Fibroblast of lung (primary cell): ENCODE measurements around the gene STARD10.

ENCODE experiments used
- CTCF ChIP-seq, 2 donors: IDR thresholded peaks in 1 of 2; conservative IDR thresholded peaks in 1 of 2; 1 replicate in 1 of 2; 2 replicates in 1 of 2; pipeline ENCODE4 v1.5.1; 2011 to 2012; ENCODE audit warnings: low read length in 2 of 2, control low read depth in 1 of 2, inconsistent platforms in 1 of 2, low read depth in 1 of 2, mild to moderate bottlenecking in 1 of 2
- EZH2 ChIP-seq: IDR thresholded peaks from 2 replicates; pipeline ENCODE4 v1.5.1; 2012; ENCODE audit warnings: low read length, control low read depth, mild to moderate bottlenecking; ENCODE audit errors: missing control alignments

GRCh38 chr11:72818971-72819370, 25.1 kb upstream of the STARD10 start:
- no peak for TF ChIP-seq CTCF (conservative IDR thresholded peaks at IDR 0.05 in 1 of 2, IDR thresholded peaks at IDR 0.05 in 1 of 2; ENCODE audit: low read depth in 1 of 2, low read length in 2 of 2)
- TF ChIP-seq EZH2: no peak
